GM18499 (cell line): ENCODE data around the gene ANXA2R.
"Not testable (repeated sequence)": the region's sequence is repeated elsewhere in the genome, so short reads cannot be mapped to it uniquely, and the experiment has no call there.

Experiments used
- ATAC-seq: cut with Tn5 transposase; IDR thresholded peaks from one replicate; pipeline ENCODE4 v1.9.1; 2021; ENCODE audit warnings: moderate number of reproducible peaks; ENCODE audit not compliant: insufficient read depth, unreplicated experiment

The ANXA2R gene

DNA sequence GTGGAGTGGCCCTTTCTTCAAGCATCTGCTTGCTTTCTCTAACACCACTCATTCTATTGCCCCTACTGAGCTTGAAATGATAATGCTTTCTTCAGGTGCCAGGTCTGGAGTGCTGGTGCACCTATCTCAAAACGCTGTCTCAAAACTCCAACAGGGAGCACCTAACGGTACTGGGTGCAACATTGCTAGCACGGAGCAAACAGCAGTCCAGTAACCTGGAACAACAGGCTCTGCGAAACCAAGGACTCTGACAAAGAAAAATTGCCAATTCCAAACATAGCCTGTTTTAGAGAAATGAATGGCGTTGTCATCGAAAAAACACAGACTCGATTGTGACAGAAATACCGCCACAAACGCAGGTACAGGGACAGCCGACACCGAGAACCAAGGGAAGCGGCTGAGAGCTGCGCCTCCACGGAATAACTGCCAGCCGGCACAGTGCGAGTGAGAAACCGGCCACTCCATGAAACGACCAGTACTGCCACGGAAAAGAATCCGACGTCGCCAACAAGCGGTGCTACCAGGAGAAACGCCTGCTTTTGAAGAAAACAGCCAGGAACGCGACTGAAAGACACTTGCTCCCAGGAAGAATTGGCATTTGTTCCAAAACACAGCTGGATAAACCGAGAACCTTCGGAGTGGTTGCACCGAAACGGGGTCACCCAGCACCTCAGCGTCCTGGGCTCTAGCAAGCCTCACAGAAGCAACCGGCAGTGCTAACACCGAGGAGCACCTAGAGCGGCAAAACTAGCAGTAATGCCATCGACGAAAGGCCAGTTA lies 3.1 kb downstream of the ANXA2R start:
- ATAC-seq, result no peak

DNA sequence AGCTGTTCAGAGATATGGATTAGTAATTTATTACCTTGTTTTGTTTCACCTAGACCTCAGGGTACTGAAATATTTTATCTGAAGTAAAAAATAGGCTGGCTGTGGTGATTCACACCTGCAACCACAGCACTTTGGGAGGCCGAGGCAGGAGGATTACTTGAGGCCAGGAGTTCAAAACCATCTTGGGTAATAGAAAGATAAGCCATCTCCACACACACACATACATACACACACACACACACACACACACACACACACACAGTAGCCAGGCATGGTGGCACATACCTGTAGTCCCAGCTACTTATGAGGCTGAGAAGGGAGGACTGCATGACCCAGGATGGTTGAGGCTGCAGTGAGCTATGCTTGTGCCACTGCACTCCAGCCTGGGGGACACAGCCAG lies 3.7 kb downstream of the ANXA2R start:
- ATAC-seq, result no peak

DNA sequence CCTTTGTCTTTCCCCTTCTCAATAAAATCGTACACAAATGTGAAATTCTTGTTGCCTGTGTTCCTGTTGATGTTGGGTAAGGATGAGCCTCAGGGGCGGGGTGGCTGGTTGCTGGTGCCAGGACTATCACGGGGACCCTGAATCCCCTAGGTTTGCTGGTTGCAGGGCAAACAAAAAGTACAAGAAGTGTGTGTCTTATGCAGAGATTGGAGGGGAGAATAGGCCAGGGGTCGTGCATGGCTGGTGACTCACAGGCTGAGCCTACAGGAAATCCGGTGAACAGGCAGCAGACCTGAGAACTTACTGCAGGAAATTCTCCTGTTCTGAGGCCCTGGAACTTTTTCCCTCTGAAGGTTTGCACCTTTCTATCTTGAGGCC lies 5.5 kb downstream of the ANXA2R start:
- no peak for ATAC-seq

DNA sequence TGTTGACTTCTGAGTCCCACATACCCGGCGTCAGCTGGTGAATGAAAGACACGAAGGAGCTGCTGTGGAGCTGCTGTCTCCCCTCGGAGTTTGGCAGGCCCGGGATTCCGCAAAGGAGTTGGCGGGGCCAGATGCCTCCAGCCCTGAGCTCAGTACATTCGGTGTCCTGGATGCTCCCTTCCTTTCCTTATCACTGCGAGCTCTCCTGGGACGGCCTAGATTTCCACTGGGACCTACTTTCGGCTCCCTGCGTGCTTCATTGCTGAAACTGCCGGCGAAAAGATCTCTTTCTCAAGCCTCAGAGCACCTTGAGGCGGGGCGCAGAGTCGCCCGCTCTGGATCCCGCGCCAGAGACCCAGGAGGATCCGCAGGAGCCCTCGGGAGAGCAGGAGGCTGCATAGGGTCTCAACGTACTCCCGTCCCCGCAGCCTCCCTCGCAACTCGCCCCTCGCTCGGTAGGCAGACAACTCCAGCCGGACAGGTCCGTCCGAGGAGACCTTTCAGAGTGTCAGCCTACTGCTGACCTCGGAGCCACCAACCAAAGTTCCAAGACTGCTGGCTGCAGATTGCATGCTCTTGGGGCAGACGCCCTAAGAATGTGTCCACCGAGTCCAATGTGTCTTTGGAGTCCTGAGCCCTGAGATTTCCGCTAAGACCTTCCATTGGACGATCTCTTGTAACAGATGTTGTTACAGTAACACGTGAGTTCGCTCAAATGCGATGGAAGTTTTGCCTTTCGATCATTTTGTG lies 6.1 kb downstream of the ANXA2R start:
- ATAC-seq, result no peak

DNA sequence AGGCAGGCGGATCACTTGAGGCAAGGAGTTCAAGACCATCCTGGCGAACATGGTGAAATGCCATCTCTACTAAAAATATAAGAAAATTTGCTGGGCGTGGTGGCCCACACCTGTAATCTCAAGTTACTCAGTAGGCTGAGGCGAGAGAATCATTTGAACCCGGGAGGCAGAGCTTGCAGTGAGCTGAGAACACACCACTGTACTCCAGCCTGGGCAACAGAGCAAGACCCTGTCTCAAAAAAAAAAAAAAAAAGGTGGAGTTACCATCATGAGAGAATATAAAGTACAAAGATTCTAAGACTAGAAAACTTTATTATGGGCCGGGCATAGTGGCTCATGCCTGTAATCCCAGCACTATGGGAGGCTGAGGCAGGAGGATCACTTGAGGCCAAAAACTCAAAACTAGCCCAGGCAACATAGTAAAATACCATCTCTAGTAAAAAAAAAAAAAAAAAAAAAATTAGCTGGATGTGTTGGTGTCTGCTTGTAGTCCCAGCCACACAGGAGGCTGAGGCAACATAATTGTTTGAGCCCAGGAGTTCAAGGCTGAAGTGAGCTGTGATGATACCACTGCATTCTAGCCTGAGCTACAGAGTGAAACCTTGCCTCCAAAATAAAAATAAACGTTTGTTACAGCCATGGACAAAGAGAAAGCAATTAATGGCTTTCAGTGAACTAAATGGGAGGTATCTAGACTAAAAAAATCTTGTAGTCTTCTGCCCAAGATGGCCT lies 12.9 kb downstream of the ANXA2R start:
- no peak for ATAC-seq

DNA sequence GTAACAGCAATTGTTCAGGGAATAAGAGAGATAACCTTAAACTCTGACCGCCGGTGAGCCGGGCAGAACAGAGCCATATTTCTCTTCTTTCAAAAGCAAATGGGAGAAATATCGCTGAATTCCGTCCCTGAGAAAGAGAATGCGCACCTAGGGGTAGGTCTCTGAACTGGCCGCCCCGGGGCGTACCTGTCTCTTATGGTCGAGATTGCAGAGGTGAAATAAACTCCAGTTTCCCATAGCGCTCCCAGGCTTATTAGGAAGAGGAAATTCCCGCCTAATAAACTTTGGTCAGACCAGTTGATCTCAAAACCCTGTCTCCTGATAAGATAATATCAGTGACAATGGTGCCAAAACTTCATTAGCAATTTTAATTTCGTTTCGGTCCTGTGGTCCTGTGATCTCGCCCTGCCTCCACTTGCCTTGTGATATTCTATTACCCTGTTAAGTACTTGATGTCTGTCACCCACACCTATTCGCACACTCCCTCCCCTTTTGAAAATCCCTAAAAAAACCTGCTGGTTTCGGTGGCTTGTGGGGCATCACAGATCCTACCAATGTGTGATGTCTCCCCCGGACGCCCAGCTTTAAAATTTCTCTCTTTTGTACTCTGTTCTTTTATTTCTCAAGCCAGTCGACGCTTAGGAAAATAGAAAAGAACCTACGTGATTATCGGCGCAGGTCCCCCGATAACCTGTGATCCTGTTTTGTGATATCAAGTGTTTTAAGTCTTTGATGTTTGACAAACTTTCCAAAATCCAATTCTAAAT lies 14.8 kb downstream of the ANXA2R start:
- ATAC-seq, result not testable (repeated sequence)

DNA sequence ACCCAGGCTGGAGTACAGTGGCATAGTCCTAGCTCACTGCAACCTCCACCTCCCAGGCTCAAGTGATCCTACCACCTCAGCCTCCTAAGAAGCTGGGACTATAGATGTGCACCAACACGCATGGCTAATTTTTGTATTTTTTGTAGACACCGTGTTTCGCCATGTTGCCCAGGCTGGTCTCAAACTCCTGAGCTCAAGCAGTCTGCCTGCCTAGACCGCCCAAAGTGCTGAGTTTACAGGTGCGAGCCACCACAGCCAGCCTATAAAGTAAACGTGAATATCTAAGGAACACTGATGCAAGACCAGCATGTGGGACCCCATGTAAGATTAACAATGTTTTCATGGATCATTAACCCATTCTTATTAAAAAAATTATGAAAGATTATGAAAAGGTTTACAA lies 15.9 kb downstream of the ANXA2R start:
- no peak for ATAC-seq

DNA sequence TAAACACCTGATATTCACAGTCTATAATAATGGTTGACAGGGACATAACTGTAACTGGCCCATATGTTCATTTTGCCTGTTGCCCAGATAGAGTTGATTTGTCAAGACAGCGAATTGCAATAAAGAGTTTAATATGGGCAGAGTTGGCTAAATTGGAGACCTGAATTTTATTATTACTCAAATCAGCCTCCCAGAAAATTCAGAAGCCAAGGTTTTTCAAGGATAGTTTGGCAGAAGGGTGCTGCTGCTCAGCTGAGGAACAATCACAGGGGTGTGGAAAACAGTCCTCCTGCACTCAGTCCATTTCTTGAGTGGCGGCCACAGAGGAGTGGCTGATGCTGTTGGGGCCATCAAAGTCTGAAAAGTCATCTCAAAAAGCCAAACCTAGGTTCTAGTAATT lies 19.0 kb downstream of the ANXA2R start:
- no peak for ATAC-seq

DNA sequence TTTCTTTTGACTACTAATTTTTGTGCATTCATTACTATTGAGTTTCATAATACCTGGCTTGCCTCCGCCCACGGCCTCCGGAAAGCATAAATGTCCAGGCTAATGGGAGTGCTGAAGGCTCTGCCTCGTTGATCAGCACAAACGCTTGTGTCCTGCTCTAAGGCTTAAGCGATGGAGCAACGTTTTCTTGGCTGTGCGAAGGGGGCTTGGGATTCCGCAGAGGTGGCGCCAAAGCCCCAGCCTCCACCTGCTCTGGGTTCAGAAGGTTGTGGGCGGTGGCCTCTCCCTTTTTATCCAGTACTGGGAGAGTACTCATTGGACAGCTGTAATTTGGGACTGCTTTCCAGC lies 19.7 kb downstream of the ANXA2R start:
- ATAC-seq, result peak; percentile 19

DNA sequence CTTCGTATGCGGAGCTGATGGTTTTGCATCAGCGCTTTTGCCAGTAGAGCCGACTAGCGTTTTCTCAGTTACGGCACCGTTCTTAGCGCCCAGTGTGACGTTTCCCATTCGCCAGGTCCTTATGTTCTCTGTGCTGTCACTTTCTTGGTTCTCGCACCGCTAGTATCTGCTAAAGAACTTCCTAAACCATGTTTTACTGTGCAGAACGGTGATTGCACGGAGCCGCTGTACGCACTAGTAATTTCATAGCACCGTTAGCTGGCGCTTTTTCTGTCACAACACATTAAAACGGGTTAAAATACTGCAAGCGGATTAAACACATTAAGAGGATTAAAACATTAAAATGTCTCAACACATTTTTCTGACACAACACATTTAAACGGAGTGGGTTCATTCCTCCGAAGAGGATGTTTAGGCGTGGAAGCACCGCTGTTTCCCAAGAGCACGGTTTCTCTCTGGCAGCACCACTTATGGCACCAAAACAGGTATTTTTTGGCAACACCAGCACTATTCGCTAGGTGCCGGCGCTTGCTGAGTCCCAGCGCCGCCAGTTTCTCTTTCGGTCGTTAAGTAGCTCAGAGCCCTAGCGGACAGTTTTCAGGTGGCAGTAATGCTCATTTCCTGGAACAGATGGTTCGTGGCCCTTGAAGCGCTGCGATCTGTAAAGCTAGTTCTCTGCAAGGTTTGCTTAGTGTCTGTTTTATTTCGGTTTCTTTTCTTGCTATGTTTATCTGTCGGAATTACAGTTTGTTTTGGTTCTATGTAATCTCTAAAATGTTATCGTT lies 20.3 kb downstream of the ANXA2R start:
- peak; percentile 64 for ATAC-seq

DNA sequence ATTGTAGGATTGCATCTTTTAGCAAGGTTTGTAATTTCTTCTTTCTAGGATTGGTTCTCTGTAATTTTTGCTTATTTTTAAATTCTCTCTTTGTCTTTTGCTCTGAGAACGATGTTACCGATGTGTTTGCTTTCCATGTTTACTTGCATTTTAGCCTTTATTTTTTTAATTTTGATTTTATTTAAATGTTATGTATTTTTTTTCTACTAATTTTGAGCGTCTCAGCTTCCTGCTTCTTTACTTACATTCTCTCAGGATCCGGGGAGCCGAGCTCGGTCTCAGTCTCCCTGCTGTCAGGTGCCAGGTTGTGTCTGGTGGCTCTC lies 20.9 kb downstream of the ANXA2R start:
- ATAC-seq, result no peak

DNA sequence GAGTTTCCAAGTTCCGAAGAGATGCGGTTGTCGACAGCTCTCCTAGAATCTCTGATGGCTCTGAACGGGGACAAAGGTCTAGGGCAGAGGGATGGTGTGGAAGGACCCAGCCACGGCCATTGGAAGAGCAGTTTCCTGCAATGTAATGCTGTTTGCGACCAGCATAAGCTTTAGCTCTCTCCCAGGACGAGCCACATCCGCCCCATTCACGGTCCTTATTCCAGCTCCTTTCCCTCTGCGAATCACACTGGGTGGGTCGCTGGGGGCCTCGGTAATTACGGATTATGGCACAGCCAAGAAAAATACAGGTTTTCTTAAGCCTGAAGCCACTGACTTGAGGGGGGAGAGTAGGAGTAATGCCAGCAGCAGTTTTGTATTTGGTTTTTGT lies 22.7 kb downstream of the ANXA2R start:
- no peak for ATAC-seq

DNA sequence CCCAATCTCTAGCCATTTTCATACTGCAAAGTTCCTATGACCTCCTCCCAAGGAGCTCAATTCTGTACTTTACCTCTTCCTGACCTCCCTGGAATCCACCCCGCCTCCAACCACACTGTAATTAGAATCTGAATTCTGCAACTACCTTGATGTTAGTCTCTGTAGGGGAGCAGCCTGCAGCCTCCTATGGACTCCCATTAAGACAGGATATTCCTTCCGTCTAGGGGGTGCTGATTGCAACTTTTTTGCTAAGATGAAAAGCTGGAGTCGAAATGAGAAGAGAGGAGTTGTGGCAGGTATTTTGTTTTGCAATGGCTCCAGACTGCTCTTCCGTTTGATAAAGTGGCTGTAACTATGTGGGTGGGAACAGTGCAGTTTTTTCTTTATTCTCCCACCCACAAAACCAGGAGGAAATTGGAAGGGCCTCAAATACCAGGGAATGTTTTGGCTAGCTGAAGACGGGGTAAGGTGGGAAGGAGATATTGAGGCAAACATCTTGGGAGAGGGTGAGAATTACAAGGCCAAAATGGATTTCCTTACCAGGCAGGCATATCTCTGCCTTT lies 23.8 kb downstream of the ANXA2R start:
- no peak for ATAC-seq

DNA sequence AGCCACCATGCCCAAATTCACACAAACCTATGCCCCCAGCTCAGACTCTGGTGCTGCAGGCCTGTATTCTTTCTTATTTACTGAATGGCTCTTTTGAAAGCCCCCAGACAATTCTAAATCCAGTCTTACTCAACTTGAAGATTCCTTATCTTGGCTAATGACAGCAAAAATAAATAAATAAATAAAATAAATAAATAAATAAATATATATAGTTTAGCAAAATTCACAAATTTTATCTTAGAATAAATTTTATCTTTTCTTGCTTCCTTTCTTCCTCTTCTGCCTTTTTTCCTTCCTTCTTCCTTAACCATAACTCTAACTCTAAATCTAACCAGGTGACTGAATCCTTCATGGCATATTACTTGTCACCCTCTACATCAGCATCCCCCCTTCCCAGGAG lies 25.6 kb downstream of the ANXA2R start:
- ATAC-seq, result no peak

DNA sequence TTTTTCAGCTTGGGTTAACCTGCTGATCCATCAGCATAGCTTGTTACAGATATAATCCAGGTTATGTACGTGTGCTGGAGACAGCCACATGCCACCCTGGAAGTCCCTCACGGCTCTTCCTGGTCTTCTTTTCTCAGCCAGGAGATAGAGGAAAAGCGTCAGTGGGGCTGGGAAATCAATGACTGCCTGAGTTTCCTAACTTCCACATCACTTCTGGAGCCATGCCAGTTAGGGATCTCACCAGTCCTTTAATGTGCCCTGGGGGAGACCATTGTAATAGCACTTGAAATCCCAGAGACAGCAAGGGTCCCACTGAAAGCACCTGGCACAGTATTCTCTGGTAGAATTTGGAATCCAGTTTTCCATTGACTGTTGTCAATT lies 29.2 kb downstream of the ANXA2R start:
- ATAC-seq, result no peak

DNA sequence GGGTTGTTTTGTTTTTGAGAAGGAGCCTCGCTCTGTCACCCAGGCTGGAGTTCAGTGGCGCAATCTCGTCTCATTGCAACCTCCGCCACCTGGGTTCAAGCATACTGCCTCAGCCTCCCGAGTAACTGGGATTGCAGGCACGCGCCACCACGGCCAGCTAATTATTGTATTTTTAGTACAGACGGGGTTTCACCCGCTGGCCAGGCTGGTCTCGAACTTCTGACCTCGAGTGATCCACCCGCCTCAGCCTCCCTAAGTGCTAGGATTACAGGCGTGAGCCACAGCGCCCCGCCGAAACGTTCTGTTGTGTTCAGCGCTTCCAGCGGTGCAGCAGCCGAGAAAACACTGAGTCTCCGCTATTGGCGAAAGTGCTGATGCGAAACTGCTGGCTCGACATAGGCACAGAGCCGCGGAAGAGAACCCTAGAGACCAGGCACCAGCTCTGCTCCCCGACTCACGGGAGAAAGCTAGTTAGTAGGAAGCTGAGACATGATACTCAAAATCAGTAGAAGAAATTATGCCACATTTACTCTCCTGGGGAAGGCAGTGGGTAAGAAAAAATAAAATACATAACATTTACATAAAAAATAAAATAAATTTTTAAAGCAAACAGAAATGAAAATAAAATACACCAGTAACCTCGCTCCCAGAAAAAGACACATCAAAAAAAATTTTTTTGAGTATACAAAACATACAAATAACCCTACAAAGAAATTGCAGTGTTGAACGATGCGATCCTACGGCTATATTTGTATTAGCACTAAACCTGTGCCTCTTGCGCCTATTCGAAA lies 31.6 kb downstream of the ANXA2R start:
- peak; percentile 23 for ATAC-seq

DNA sequence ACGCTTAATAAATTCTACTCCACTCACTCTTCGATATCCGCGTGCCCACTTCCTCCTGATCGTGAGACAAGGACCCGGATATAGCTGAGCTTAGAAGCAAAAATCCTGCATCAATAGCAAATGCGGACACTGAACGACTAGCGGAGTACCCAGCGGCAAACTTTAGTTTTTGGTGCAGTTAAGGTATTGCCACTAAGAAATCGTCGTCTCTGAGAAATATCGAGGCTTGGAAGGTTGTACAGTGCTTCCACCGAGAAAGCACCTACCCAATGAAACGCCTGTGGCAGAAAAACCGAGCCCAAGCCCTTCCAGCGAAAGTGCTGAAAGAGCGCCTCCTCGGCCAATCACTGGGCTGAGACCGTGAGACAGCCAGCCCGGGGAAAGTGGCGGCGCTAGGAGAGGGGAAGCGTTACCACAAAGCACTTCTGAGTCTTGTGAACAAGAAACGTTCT lies 32.2 kb downstream of the ANXA2R start:
- peak; percentile 25 for ATAC-seq

DNA sequence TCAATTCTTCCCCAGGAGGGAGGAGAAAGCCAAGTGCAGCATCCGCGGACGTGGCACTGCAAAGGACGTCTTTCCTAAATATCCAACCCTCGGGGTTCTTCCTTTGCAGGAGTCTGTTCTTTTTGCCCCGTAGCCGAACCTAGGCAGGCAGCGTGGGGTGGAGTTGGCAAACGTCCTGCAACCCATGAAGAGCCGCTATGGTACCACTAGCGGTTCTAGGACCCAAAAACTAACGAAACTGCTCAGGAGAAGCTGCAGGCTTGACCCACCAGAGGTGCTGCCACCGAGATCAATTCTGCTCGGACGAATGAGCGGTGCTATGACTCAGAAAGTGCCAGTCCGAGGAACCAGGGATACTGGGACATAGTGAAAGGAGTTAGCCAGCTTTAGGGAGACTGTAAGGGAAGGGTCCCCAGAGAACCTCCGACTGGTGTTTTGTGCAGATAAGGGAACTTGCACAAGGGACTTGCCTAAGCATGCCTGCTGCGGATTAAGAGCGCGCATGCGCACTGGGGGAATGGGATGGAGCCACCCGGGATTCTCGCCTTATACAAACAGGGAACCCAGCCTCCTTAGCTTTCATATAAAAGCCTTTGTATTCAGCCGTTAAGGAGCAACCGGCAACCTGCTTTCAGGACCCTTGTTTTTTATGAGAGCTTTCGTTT lies 32.7 kb downstream of the ANXA2R start:
- ATAC-seq, result no peak
